ENCODE measurements around the gene RAPH1.

The RAPH1 gene

GRCh38 chr2:203463266-203463678 is 71.8 kb downstream of the RAPH1 start:
- Histone ChIP-seq H3K9me3 (ENCODE audit: control insufficient read depth in 1 of 2, low read length in 2 of 2) (no peaks in the 10 kb centered on the region), H3K4me1 (ENCODE audit: control insufficient read depth in 1 of 2, insufficient read depth in 2 of 2, low read length in 2 of 2) (no peaks in the 10 kb centered on the region), H3K27me3 (ENCODE audit: control insufficient read depth in 1 of 2, insufficient read depth in 2 of 2, low read length in 2 of 2) (no peaks in the 10 kb centered on the region), H3K27ac (ENCODE audit: low read depth, low read length) (no peak overlapping the region), H3K9ac (ENCODE audit: low read depth in 1 of 2, low read length in 2 of 2) (no peak overlapping the region), H3K36me3 (ENCODE audit: control insufficient read depth in 1 of 2, insufficient read depth in 2 of 2, low read length in 2 of 2) (peaks cover 7 to 8% of the 10 kb centered on the region in 2 donors), H3K4me3 (ENCODE audit: low read depth in 1 of 2, low read length in 2 of 2) (no peak overlapping the region)

GRCh38 chr2:203462308-203462707 is 72.8 kb downstream of the RAPH1 start:
- Histone ChIP-seq H3K4me1 (ENCODE audit: control insufficient read depth in 1 of 2, insufficient read depth in 2 of 2, low read length in 2 of 2) (no peaks in the 10 kb centered on the region), H3K27me3 (ENCODE audit: control insufficient read depth in 1 of 2, insufficient read depth in 2 of 2, low read length in 2 of 2) (no peaks in the 10 kb centered on the region), H3K36me3 (ENCODE audit: control insufficient read depth in 1 of 2, insufficient read depth in 2 of 2, low read length in 2 of 2) (peaks cover 7 to 15% of the 10 kb centered on the region in 2 donors), H3K27ac (ENCODE audit: low read depth, low read length) (no peak overlapping the region), H3K9ac (ENCODE audit: low read depth in 1 of 2, low read length in 2 of 2) (no peak overlapping the region), H3K9me3 (ENCODE audit: control insufficient read depth in 1 of 2, low read length in 2 of 2) (no peaks in the 10 kb centered on the region), H3K4me3 (ENCODE audit: low read depth in 1 of 2, low read length in 2 of 2) (no peak overlapping the region)

- Histone ChIP-seq H3K27ac (ENCODE audit: low read depth, low read length) (no peak overlapping the region), H3K4me3 (ENCODE audit: low read depth in 1 of 2, low read length in 2 of 2) (no peak overlapping the region), H3K36me3 (ENCODE audit: control insufficient read depth in 1 of 2, insufficient read depth in 2 of 2, low read length in 2 of 2) (peaks cover 7 to 17% of the 10 kb centered on the region in 2 donors), H3K4me1 (ENCODE audit: control insufficient read depth in 1 of 2, insufficient read depth in 2 of 2, low read length in 2 of 2) (no peaks in the 10 kb centered on the region), H3K9me3 (ENCODE audit: control insufficient read depth in 1 of 2, low read length in 2 of 2) (no peaks in the 10 kb centered on the region), H3K27me3 (ENCODE audit: control insufficient read depth in 1 of 2, insufficient read depth in 2 of 2, low read length in 2 of 2) (no peaks in the 10 kb centered on the region), H3K9ac (ENCODE audit: low read depth in 1 of 2, low read length in 2 of 2) (no peak overlapping the region)
Observed at GRCh38 chr2:203461746-203462145, 73.4 kb downstream of the RAPH1 start.

GRCh38 chr2:203455209-203455608 is 79.9 kb downstream of the RAPH1 start:
- H3K9ac ChIP-seq (ENCODE audit: low read depth in 1 of 2, low read length in 2 of 2): no peak overlapping the region
- H3K4me1 ChIP-seq (ENCODE audit: control insufficient read depth in 1 of 2, insufficient read depth in 2 of 2, low read length in 2 of 2): peaks cover 20 to 21% of the 10 kb centered on the region in 2 donors
- peaks cover 7 to 29% of the 10 kb centered on the region in 2 donors for H3K36me3 ChIP-seq (ENCODE audit: control insufficient read depth in 1 of 2, insufficient read depth in 2 of 2, low read length in 2 of 2)
- no peak overlapping the region for H3K27ac ChIP-seq (ENCODE audit: low read depth, low read length)
- H3K27me3 ChIP-seq (ENCODE audit: control insufficient read depth in 1 of 2, insufficient read depth in 2 of 2, low read length in 2 of 2): no peaks in the 10 kb centered on the region
- no peak overlapping the region for H3K4me3 ChIP-seq (ENCODE audit: low read depth in 1 of 2, low read length in 2 of 2)
- H3K9me3 ChIP-seq (ENCODE audit: control insufficient read depth in 1 of 2, low read length in 2 of 2): no peaks in the 10 kb centered on the region

DNA sequence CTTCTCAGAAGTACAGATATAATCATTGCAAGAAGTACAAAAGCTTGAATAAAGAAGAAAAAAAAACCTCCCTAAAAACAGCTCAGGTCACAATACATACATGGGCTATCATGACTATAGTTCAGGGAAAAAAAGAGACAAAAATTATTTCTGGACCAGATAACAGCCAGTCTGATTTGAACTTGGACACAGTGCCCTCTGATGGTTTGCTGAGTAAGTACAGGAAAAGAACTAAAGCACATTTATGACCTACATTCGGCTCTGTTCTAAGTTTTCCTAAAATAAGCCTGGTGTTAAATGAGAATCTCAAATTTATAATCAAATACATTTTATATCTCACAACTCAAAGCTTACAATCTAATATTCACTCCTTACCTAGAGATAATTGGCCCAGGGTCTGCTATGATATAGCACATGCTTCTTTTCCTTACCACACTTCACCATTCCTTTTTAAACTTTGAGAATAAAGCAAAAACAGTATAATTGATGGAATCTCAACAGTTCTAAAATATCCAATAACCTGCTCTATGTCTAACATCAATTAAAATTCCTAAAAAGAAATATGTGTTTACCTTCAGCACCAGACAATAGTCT is 81.1 kb downstream of the RAPH1 start:
- no peak overlapping the region for H3K9ac ChIP-seq (ENCODE audit: low read depth in 1 of 2, low read length in 2 of 2)
- no peak overlapping the region for H3K27ac ChIP-seq (ENCODE audit: low read depth, low read length)

GRCh38 chr2:203451689-203452088 is 83.4 kb downstream of the RAPH1 start:
- Histone ChIP-seq H3K4me1 (ENCODE audit: control insufficient read depth in 1 of 2, insufficient read depth in 2 of 2, low read length in 2 of 2) (peaks cover 20 to 24% of the 10 kb centered on the region in 2 donors), H3K27me3 (ENCODE audit: control insufficient read depth in 1 of 2, insufficient read depth in 2 of 2, low read length in 2 of 2) (no peaks in the 10 kb centered on the region), H3K9ac (ENCODE audit: low read depth in 1 of 2, low read length in 2 of 2) (no peak overlapping the region), H3K27ac (ENCODE audit: low read depth, low read length) (no peak overlapping the region), H3K9me3 (ENCODE audit: control insufficient read depth in 1 of 2, low read length in 2 of 2) (no peaks in the 10 kb centered on the region), H3K4me3 (ENCODE audit: low read depth in 1 of 2, low read length in 2 of 2) (no peak overlapping the region), H3K36me3 (ENCODE audit: control insufficient read depth in 1 of 2, insufficient read depth in 2 of 2, low read length in 2 of 2) (peaks cover 9 to 35% of the 10 kb centered on the region in 2 donors)

More for the DNA sequence above, 81.1 kb downstream of the RAPH1 start:
- Histone ChIP-seq H3K4me3 (ENCODE audit: low read depth in 1 of 2, low read length in 2 of 2) (no peak overlapping the region), H3K36me3 (ENCODE audit: control insufficient read depth in 1 of 2, insufficient read depth in 2 of 2, low read length in 2 of 2) (peaks cover 4 to 27% of the 10 kb centered on the region in 2 donors), H3K4me1 (ENCODE audit: control insufficient read depth in 1 of 2, insufficient read depth in 2 of 2, low read length in 2 of 2) (peaks cover 20 to 24% of the 10 kb centered on the region in 2 donors), H3K27me3 (ENCODE audit: control insufficient read depth in 1 of 2, insufficient read depth in 2 of 2, low read length in 2 of 2) (no peaks in the 10 kb centered on the region), H3K9me3 (ENCODE audit: control insufficient read depth in 1 of 2, low read length in 2 of 2) (no peaks in the 10 kb centered on the region)

DNA sequence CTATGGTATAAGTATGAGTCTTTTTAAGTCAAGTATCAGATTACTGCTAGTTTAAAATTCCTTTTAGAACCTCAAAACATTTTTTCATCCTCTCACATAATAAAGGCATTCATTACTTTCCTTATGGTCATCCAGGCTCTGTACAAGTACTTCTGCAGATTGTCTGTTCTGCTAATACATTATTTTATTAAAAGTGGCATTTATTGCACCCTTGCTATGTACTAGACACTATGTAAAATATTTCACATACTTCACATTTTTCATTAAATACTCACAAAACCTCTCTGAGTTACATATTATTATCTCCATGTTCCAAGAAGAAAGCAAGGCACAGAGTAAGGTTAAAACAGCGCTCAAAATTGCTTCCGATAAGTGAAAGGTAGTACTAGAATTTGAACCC is 84.1 kb downstream of the RAPH1 start:
- Histone ChIP-seq H3K9ac (ENCODE audit: low read depth in 1 of 2, low read length in 2 of 2) (no peak overlapping the region), H3K36me3 (ENCODE audit: control insufficient read depth in 1 of 2, insufficient read depth in 2 of 2, low read length in 2 of 2) (peaks cover 13 to 41% of the 10 kb centered on the region in 2 donors)

DNA sequence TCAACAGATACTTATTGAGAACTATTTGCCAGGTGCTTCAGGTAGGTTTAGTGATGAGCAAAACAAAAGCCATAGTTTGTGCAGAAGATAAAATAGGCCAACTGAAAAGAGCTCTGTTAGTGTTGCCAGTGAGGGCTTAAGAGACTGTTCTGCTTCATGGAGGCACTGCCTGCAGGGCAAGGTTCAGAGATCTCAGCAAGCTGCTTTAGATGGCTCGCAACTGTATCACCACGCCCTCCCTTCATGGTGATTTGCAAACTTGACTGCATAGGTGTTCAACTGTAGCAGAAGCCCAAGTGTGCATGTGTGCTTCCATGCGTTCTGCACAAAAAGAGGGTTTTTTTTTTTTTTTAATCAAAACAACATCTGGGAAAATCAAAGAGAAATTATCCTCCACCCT is 84.5 kb downstream of the RAPH1 start:
- H3K9ac ChIP-seq (ENCODE audit: low read depth in 1 of 2, low read length in 2 of 2): no peak overlapping the region
- H3K4me3 ChIP-seq (ENCODE audit: low read depth in 1 of 2, low read length in 2 of 2): no peak overlapping the region
- peaks cover 16 to 43% of the 10 kb centered on the region in 2 donors for H3K36me3 ChIP-seq (ENCODE audit: control insufficient read depth in 1 of 2, insufficient read depth in 2 of 2, low read length in 2 of 2)

More for the DNA sequence above, 84.1 kb downstream of the RAPH1 start:
- H3K9me3 ChIP-seq (ENCODE audit: control insufficient read depth in 1 of 2, low read length in 2 of 2): no peaks in the 10 kb centered on the region
- peaks cover 20 to 24% of the 10 kb centered on the region in 2 donors for H3K4me1 ChIP-seq (ENCODE audit: control insufficient read depth in 1 of 2, insufficient read depth in 2 of 2, low read length in 2 of 2)
- no peak overlapping the region for H3K27ac ChIP-seq (ENCODE audit: low read depth, low read length)
- no peak overlapping the region for H3K4me3 ChIP-seq (ENCODE audit: low read depth in 1 of 2, low read length in 2 of 2)
- no peaks in the 10 kb centered on the region for H3K27me3 ChIP-seq (ENCODE audit: control insufficient read depth in 1 of 2, insufficient read depth in 2 of 2, low read length in 2 of 2)

DNA sequence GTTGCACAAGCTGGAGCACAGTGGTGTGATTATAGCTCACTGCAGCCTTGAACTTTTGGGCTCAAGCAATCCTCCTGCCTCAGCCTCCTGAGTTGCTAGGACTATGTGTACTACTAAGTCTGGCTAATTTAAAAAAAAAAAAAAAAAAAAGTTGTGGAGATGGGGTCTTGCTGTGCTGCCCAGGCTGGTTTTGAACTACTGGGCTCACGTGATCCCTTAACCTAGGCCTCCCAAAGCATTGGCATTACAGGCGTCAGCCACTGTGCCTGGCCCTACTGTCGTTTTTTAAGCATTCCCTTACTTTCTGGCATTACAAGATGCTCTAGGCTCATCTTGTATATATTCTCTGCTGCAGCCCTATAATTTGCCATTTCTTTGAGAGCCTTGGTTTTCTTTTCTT is 88.3 kb downstream of the RAPH1 start:
- H3K36me3 ChIP-seq (ENCODE audit: control insufficient read depth in 1 of 2, insufficient read depth in 2 of 2, low read length in 2 of 2): peaks cover 25 to 50% of the 10 kb centered on the region in 2 donors
- H3K27me3 ChIP-seq (ENCODE audit: control insufficient read depth in 1 of 2, insufficient read depth in 2 of 2, low read length in 2 of 2): no peaks in the 10 kb centered on the region
- H3K4me1 ChIP-seq (ENCODE audit: control insufficient read depth in 1 of 2, insufficient read depth in 2 of 2, low read length in 2 of 2): peaks cover 13 to 14% of the 10 kb centered on the region in 2 donors
- H3K9ac ChIP-seq (ENCODE audit: low read depth in 1 of 2, low read length in 2 of 2): no peak overlapping the region
- H3K4me3 ChIP-seq (ENCODE audit: low read depth in 1 of 2, low read length in 2 of 2): no peak overlapping the region
- H3K27ac ChIP-seq (ENCODE audit: low read depth, low read length): no peak overlapping the region
- H3K9me3 ChIP-seq (ENCODE audit: control insufficient read depth in 1 of 2, low read length in 2 of 2): no peaks in the 10 kb centered on the region

More for the DNA sequence above, 84.5 kb downstream of the RAPH1 start:
- H3K9me3 ChIP-seq (ENCODE audit: control insufficient read depth in 1 of 2, low read length in 2 of 2): no peaks in the 10 kb centered on the region
- H3K27me3 ChIP-seq (ENCODE audit: control insufficient read depth in 1 of 2, insufficient read depth in 2 of 2, low read length in 2 of 2): no peaks in the 10 kb centered on the region
- H3K27ac ChIP-seq (ENCODE audit: low read depth, low read length): no peak overlapping the region
- H3K4me1 ChIP-seq (ENCODE audit: control insufficient read depth in 1 of 2, insufficient read depth in 2 of 2, low read length in 2 of 2): peaks cover 20 to 24% of the 10 kb centered on the region in 2 donors

DNA sequence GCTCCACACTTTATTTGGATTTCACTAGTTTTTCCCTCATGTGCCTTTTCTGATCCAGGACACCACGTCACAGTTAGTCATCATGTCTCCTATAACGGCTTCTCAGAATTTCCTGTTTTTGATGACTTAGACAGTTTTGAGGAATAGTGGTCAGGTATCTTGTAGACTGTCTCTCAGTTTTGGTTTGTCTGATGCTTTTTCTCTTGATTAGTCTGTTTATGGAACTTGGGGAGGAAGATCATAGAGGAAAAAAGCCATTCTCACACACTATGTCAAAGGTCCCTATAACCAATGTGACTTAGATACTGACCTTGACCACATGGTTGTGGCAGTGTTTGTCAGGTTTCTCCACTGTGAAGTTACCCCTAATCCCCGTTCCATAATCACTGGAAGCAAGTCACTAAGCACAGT is 89.0 kb downstream of the RAPH1 start:
- H3K4me1 ChIP-seq (ENCODE audit: control insufficient read depth in 1 of 2, insufficient read depth in 2 of 2, low read length in 2 of 2): peaks cover 8 to 11% of the 10 kb centered on the region in 2 donors
- H3K27me3 ChIP-seq (ENCODE audit: control insufficient read depth in 1 of 2, insufficient read depth in 2 of 2, low read length in 2 of 2): no peaks in the 10 kb centered on the region
- H3K9ac ChIP-seq (ENCODE audit: low read depth in 1 of 2, low read length in 2 of 2): no peak overlapping the region
- peaks cover 25 to 54% of the 10 kb centered on the region in 2 donors for H3K36me3 ChIP-seq (ENCODE audit: control insufficient read depth in 1 of 2, insufficient read depth in 2 of 2, low read length in 2 of 2)
- no peak overlapping the region for H3K27ac ChIP-seq (ENCODE audit: low read depth, low read length)
- H3K9me3 ChIP-seq (ENCODE audit: control insufficient read depth in 1 of 2, low read length in 2 of 2): no peaks in the 10 kb centered on the region
- no peak overlapping the region for H3K4me3 ChIP-seq (ENCODE audit: low read depth in 1 of 2, low read length in 2 of 2)
